Endothelial cell (in vitro differentiated cells): ENCODE data around the gene MXRA8. TPM values are rescaled to one million over a fixed set of nuclear protein-coding genes. Genes with fewer than 3 reads are reported as not detected.
"Not testable (repeated sequence)": the region's sequence is repeated elsewhere in the genome, so short reads cannot be mapped to it uniquely, and the experiment has no call there.

ENCODE experiments used
- DNase-seq: peaks from one replicate; pipeline ENCODE4 v3.0.0; 2021; ENCODE audit warnings: low spot score
- H3K27ac Mint-ChIP-seq: one replicate; pipeline ENCODE4 v1.8.0; 2021; ENCODE audit warnings: mixed read lengths, inconsistent platforms; ENCODE audit not compliant: unreplicated experiment
- H3K27me3 Mint-ChIP-seq: one replicate; pipeline ENCODE4 v1.8.0; 2021; ENCODE audit warnings: mild to moderate bottlenecking, moderate library complexity, mixed read lengths, inconsistent platforms; ENCODE audit not compliant: unreplicated experiment
- H3K36me3 Mint-ChIP-seq: one replicate; pipeline ENCODE4 v1.8.0; 2021; ENCODE audit warnings: mild to moderate bottlenecking, low read depth, mixed read lengths, inconsistent platforms; ENCODE audit not compliant: unreplicated experiment
- H3K4me1 Mint-ChIP-seq: one replicate; pipeline ENCODE4 v1.8.0; 2021; ENCODE audit warnings: mild to moderate bottlenecking, mixed read lengths, inconsistent platforms; ENCODE audit not compliant: unreplicated experiment
- H3K4me3 Mint-ChIP-seq: one replicate; pipeline ENCODE4 v1.8.0; 2021; ENCODE audit warnings: mild to moderate bottlenecking, mixed read lengths, inconsistent platforms; ENCODE audit not compliant: unreplicated experiment
- H3K9me3 Mint-ChIP-seq: one replicate; pipeline ENCODE4 v1.8.0; 2021; ENCODE audit warnings: mixed read lengths, inconsistent platforms; ENCODE audit not compliant: unreplicated experiment
- total RNA-seq: library from RNA; stranded (reverse); fragmentation: NEBNext Ultra II Directional; extraction: Animal tissue kit (Norgen Biotek cat#: 25700); gene quantifications from one replicate; pipeline ENCODE4 v1.2.1, GENCODE V29; 2021; ENCODE audit not compliant: unreplicated experiment
- TF ChIP-seq, protein P1 (sequence below): fragments of 200-600 bp; sonication (generic); IDR thresholded peaks from one replicate; pipeline ENCODE4 v1.5.0; 2021; ENCODE audit warnings: antibody characterized with exemption; ENCODE audit not compliant: unreplicated experiment

The MXRA8 gene
- total RNA-seq, 1 donor from 2014 or later: 0.64 TPM

DNA sequence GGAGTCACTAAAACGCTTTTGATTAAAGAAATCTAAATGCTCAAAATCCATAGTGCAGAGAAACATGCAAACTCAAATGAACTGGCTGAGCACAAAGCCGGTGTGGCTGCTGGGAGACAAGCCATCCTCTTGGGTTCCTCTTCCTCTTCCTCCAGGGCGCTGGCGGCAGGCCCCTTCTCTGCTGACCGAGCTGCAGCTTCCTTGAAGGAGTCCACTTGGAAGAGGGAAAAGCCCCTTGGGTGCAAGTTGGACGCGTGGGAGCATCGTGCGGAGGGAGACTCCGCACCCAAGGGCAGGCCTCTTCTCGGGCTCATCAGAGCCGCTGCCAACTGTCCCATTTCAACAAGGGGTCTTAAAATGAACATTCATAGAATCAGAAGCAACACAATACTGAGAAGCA lies 32.9 kb upstream of the MXRA8 start:
- TF ChIP-seq, protein P1, sequence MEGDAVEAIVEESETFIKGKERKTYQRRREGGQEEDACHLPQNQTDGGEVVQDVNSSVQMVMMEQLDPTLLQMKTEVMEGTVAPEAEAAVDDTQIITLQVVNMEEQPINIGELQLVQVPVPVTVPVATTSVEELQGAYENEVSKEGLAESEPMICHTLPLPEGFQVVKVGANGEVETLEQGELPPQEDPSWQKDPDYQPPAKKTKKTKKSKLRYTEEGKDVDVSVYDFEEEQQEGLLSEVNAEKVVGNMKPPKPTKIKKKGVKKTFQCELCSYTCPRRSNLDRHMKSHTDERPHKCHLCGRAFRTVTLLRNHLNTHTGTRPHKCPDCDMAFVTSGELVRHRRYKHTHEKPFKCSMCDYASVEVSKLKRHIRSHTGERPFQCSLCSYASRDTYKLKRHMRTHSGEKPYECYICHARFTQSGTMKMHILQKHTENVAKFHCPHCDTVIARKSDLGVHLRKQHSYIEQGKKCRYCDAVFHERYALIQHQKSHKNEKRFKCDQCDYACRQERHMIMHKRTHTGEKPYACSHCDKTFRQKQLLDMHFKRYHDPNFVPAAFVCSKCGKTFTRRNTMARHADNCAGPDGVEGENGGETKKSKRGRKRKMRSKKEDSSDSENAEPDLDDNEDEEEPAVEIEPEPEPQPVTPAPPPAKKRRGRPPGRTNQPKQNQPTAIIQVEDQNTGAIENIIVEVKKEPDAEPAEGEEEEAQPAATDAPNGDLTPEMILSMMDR: no peak
- Mint-ChIP-seq H3K27me3 (no peaks in the 10 kb centered on the region), H3K4me1 (peaks cover 9% of the 10 kb centered on the region), H3K9me3 (no peaks in the 10 kb centered on the region), H3K4me3 (peak overlapping the region; percentile 79), H3K36me3 (peaks cover 62% of the 10 kb centered on the region), H3K27ac (no peak overlapping the region)
- DNase-seq: no peak

DNA sequence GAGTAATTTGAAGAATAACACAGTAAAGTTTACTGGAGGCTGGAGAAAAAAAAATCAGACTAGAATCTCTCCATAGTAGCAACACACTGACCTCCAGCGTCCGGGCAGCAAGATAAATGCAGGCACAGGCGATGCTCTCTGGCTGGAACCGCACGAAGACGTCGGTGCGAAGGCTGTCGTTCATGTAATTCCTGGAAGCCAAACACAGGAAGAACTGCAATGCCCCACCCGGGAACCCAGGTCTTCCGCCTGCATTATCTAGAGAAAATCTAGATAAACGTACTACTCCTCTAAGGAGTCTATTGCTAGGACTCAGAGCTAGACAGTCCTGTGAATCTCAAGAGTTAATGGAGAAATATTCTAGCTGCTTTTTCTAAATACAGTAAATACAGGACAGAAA lies 32.3 kb upstream of the MXRA8 start:
- peaks cover 62% of the 10 kb centered on the region for H3K36me3 Mint-ChIP-seq
- DNase-seq: no peak
- H3K27me3 Mint-ChIP-seq: no peaks in the 10 kb centered on the region
- H3K27ac Mint-ChIP-seq: no peak overlapping the region
- no peaks in the 10 kb centered on the region for H3K9me3 Mint-ChIP-seq
- TF ChIP-seq, protein P1: no peak
- H3K4me3 Mint-ChIP-seq: peak overlapping the region; percentile 79
- peaks cover 9% of the 10 kb centered on the region for H3K4me1 Mint-ChIP-seq

DNA sequence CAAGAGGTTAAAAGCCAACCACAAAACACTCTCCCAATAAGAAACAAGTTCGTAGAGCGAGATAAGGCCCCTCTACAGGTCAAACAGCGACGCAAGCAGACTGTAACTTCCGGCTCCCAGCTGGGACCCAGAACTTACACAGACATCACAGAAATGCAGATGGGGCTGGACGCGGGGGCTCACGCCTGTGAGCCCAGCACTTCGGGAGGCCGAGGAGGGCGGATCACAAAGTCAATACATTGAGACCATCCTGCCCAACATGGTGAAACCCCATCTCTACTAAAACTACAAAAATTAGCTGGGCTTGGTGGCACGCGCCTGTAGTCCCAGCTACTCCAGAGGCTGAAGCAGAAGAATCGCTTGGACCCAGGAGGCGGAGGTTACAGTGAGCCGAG lies 29.7 kb upstream of the MXRA8 start:
- Mint-ChIP-seq H3K27ac (no peak overlapping the region), H3K9me3 (no peaks in the 10 kb centered on the region)

DNA sequence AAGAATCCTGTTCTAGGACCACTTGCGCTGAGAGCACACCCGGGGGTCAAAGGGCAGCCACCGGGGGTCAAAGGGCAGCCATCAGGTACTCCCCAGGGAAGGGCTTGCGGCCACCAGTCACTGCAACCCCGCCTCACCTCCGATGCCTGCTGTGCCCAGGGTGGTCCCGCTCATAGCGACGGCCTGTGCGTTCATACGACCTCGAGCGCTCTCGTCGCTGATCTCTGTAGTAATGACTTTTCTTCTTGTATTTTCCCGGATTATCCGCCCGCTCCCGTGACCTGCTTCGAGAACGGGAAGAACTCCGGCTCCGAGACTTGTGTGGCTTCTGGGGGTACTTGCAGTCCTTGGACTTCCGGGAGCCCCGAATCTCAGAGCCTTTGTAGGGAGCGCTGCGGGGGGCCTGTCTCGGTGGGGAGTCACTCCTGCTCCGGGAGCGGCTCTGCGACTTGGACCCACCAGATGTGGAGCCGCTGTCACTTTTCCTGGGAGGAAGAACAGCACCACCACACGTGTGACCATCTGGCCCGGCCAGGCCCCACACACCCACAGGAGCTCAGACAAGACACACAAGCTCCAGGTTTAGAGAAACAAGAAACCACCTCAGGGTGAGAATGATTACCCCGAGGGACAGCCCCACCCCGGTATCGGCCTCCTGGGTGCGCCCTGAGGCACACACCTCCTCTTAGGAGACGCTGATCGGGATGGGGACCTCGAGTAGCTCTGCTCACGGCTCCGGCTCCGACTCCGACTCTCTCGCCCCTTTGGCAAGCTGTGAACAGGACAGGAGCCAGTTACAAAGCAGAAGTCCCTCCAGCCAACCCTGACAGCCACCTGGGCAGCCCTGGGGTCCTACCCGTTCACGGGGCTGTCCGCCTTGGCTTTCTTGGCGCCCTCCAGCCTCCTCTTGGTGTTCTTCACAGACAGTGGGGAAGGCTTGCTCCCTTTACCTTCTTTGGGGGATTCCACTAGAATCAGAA lies 29.0 kb upstream of the MXRA8 start:
- no peak for DNase-seq
- peaks cover 46% of the 10 kb centered on the region for H3K36me3 Mint-ChIP-seq
- TF ChIP-seq, protein P1: no peak
- peaks cover 3% of the 10 kb centered on the region for H3K27me3 Mint-ChIP-seq
- no peak overlapping the region for H3K4me3 Mint-ChIP-seq
- peaks cover 5% of the 10 kb centered on the region for H3K4me1 Mint-ChIP-seq
- H3K9me3 Mint-ChIP-seq: no peaks in the 10 kb centered on the region
- H3K27ac Mint-ChIP-seq: no peak overlapping the region

More for the DNA sequence above, 29.7 kb upstream of the MXRA8 start:
- TF ChIP-seq, protein P1: no peak
- Mint-ChIP-seq H3K36me3 (peaks cover 47% of the 10 kb centered on the region), H3K4me3 (no peak overlapping the region), H3K27me3 (peaks cover 3% of the 10 kb centered on the region), H3K4me1 (peaks cover 5% of the 10 kb centered on the region)
- DNase-seq: no peak

DNA sequence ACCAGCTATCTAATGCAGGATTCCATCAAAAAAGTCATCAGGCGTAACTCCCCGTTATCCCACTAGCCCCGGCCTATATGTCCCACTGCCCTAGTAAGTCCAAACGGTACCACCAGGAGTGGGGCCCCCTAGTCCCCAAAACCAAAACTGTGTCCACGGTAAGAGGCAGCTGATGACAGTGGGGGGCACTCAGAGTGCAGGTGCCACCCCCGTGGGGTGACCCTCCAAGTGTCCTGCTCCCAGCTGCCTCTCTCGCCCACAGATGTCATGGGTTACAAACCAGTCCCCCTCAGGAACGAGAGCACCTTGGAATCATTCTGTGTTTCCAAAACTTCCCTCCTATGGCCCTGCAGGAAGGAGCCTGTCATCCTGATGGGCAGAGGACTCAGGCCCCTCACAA lies 27.6 kb upstream of the MXRA8 start:
- peaks cover 42% of the 10 kb centered on the region for H3K36me3 Mint-ChIP-seq

DNA sequence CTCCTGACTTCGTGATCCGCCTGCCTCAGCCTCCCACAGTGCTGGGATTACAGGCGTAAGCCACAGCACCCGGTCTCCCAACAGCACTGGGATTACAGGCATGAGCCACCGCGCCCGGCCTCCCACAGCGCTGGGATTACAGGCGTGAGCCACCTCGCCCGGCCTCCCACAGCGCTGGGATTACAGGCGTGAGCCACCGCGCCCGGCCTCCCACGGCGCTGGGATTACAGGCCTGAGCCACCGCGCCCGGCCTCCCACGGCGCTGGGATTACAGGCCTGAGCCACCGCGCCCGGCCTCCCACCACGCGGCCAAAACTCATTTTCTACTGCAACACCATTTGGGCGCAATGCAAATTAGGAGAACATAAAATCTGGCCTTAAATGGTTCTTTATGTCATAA lies 27.0 kb upstream of the MXRA8 start:
- H3K36me3 Mint-ChIP-seq: peaks cover 37% of the 10 kb centered on the region
- not testable (repeated sequence) for DNase-seq, H3K4me3 Mint-ChIP-seq, H3K27ac Mint-ChIP-seq, H3K4me1 Mint-ChIP-seq, H3K27me3 Mint-ChIP-seq, H3K9me3 Mint-ChIP-seq

More for the DNA sequence above, 27.6 kb upstream of the MXRA8 start:
- H3K27me3 Mint-ChIP-seq: peaks cover 3% of the 10 kb centered on the region
- H3K4me1 Mint-ChIP-seq: peaks cover under 1% of the 10 kb centered on the region
- no peak overlapping the region for H3K4me3 Mint-ChIP-seq
- H3K9me3 Mint-ChIP-seq: no peaks in the 10 kb centered on the region
- no peak for DNase-seq
- no peak overlapping the region for H3K27ac Mint-ChIP-seq
- TF ChIP-seq, protein P1: no peak
